Measurements from ENCODE around the gene AKAP10.

The AKAP10 gene

GRCh38 chr17:19939993-19940721 is 37.5 kb downstream of the AKAP10 start:
- no peaks in the 10 kb centered on the region for H3K27me3 ChIP-seq (replicated peaks; ENCODE audit: control insufficient read depth, insufficient read depth, low read length)
- TF ChIP-seq CTCF (IDR thresholded peaks at IDR 0.05; ENCODE audit: insufficient read depth, low read length, poor library complexity, severe bottlenecking) = no peak
- DNase-seq (ENCODE audit: extremely low read depth, insufficient read length) = no peak
- H3K4me3 ChIP-seq (replicated peaks; ENCODE audit: low read depth, low read length) = no peak overlapping the region
- H3K36me3 ChIP-seq (ENCODE audit: control insufficient read depth, insufficient read depth, low read length) = peaks cover 5% of the 10 kb centered on the region

- TF ChIP-seq CTCF (IDR thresholded peaks at IDR 0.05; ENCODE audit: insufficient read depth, low read length, poor library complexity, severe bottlenecking) = no peak
- peaks cover 7% of the 10 kb centered on the region for H3K36me3 ChIP-seq (ENCODE audit: control insufficient read depth, insufficient read depth, low read length)
- no peak overlapping the region for H3K4me3 ChIP-seq (replicated peaks; ENCODE audit: low read depth, low read length)
- DNase-seq (ENCODE audit: extremely low read depth, insufficient read length) = no peak
- H3K27me3 ChIP-seq (replicated peaks; ENCODE audit: control insufficient read depth, insufficient read depth, low read length) = no peaks in the 10 kb centered on the region
These were observed 38.9 kb downstream of the AKAP10 start for GRCh38 chr17:19938736-19939135.

- Histone ChIP-seq H3K4me3 (replicated peaks; ENCODE audit: low read depth, low read length) (no peak overlapping the region), H3K27me3 (replicated peaks; ENCODE audit: control insufficient read depth, insufficient read depth, low read length) (no peaks in the 10 kb centered on the region), H3K36me3 (ENCODE audit: control insufficient read depth, insufficient read depth, low read length) (peaks cover 4% of the 10 kb centered on the region)
- no peak for TF ChIP-seq CTCF (IDR thresholded peaks at IDR 0.05; ENCODE audit: insufficient read depth, low read length, poor library complexity, severe bottlenecking)
- no peak for DNase-seq (ENCODE audit: extremely low read depth, insufficient read length)
These were observed 40.1 kb downstream of the AKAP10 start for GRCh38 chr17:19937522-19937921.

- DNase-seq (ENCODE audit: extremely low read depth, insufficient read length) = no peak
- peaks cover 9% of the 10 kb centered on the region for H3K36me3 ChIP-seq (ENCODE audit: control insufficient read depth, insufficient read depth, low read length)
These were observed 42.5 kb downstream of the AKAP10 start for GRCh38 chr17:19935169-19935568.

GRCh38 chr17:19933628-19934027 is 44.0 kb downstream of the AKAP10 start:
- DNase-seq (ENCODE audit: extremely low read depth, insufficient read length) = no peak
- TF ChIP-seq CTCF (IDR thresholded peaks at IDR 0.05; ENCODE audit: insufficient read depth, low read length, poor library complexity, severe bottlenecking) = no peak
- H3K4me3 ChIP-seq (replicated peaks; ENCODE audit: low read depth, low read length) = no peak overlapping the region
- H3K36me3 ChIP-seq (ENCODE audit: control insufficient read depth, insufficient read depth, low read length) = peaks cover 9% of the 10 kb centered on the region
- no peaks in the 10 kb centered on the region for H3K27me3 ChIP-seq (replicated peaks; ENCODE audit: control insufficient read depth, insufficient read depth, low read length)

More at GRCh38 chr17:19935169-19935568, 42.5 kb downstream of the AKAP10 start:
- no peak for TF ChIP-seq CTCF (IDR thresholded peaks at IDR 0.05; ENCODE audit: insufficient read depth, low read length, poor library complexity, severe bottlenecking)
- Histone ChIP-seq H3K4me3 (replicated peaks; ENCODE audit: low read depth, low read length) (no peak overlapping the region), H3K27me3 (replicated peaks; ENCODE audit: control insufficient read depth, insufficient read depth, low read length) (no peaks in the 10 kb centered on the region)

Measured in GM06990 (cell line).